Naive thymus-derived CD8-positive, alpha-beta T cell (primary cell): ENCODE data around the gene GNG12. TPM values are rescaled to one million over a fixed set of nuclear protein-coding genes. Genes with fewer than 3 reads are reported as not detected.
A peak's percentile ranks its signal among the peaks of the same experiment; 100 is the strongest.

ENCODE experiments used
- ATAC-seq, 2 donors: fragments of 150-1000 bp; cut with Tn5 transposase in 1 of 2; sonication (Bioruptor Pico), chemical (Tn5 transposase) in 1 of 2; 1 replicate in 1 of 2; 2 replicates in 1 of 2; pipeline ENCODE4 v1.10.0; 2021; ENCODE audit warnings: mild to moderate bottlenecking in 2 of 2, moderate library complexity in 2 of 2
- POLR2A ChIA-PET: fragments of 350-600 bp; sonication (Branson Sonifier 250); formaldehyde crosslinking; loops from one replicate; lab custom pipeline; 2021; ENCODE audit warnings: antibody characterized with exemption; lab: Charles Lee
- DNase-seq, 10 donors: peaks; one replicate each; pipeline versions ENCODE4 v3.0.0 to v3.0.0-alpha.2; 2020 to 2022
- H3K27ac Mint-ChIP-seq, 10 donors: one replicate each; pipeline ENCODE4 v1.8.0; 2020 to 2022; ENCODE audit warnings: mild to moderate bottlenecking in 10 of 10, mixed read lengths in 10 of 10, moderate library complexity in 4 of 10, inconsistent platforms in 1 of 10
- H3K27me3 Mint-ChIP-seq, 5 donors: one replicate each; pipeline ENCODE4 v1.8.0; 2021 to 2022; ENCODE audit warnings: mixed read lengths in 5 of 5
- H3K36me3 Mint-ChIP-seq, 3 donors: one replicate each; pipeline ENCODE4 v1.8.0; 2020 to 2022; ENCODE audit warnings: mixed read lengths in 3 of 3, mild to moderate bottlenecking in 2 of 3, inconsistent platforms in 1 of 3
- H3K4me1 Mint-ChIP-seq, 4 donors: one replicate each; pipeline ENCODE4 v1.8.0; 2021 to 2022; ENCODE audit warnings: mixed read lengths in 4 of 4
- H3K4me3 Mint-ChIP-seq, 10 donors: one replicate each; pipeline ENCODE4 v1.8.0; 2020 to 2022; ENCODE audit warnings: mild to moderate bottlenecking in 10 of 10, mixed read lengths in 10 of 10, moderate library complexity in 6 of 10, inconsistent platforms in 1 of 10
- H3K9me3 Mint-ChIP-seq, 9 donors: one replicate each; pipeline ENCODE4 v1.8.0; 2020 to 2022; ENCODE audit warnings: mixed read lengths in 9 of 9, mild to moderate bottlenecking in 3 of 9, inconsistent platforms in 1 of 9, moderate library complexity in 1 of 9
- polyA plus RNA-seq, 3 donors: library from polyadenylated mRNA; unstranded; fragments of 300-500 nt; fragmentation: Illumina TruSeq; gene quantifications; one replicate each; pipeline ENCODE4 v1.2.3, GENCODE V29; 2021
- total RNA-seq, 8 experiments: library from RNA in 2 of 8; stranded (reverse) in 2 of 8; gene quantifications; one replicate each; pipeline ENCODE4 v1.2.3 and lab custom pipeline; 2021 to 2026

Gene GNG12
- total and polyA plus RNA-seq, 5 experiments from 2014 or later, result not detected

DNA sequence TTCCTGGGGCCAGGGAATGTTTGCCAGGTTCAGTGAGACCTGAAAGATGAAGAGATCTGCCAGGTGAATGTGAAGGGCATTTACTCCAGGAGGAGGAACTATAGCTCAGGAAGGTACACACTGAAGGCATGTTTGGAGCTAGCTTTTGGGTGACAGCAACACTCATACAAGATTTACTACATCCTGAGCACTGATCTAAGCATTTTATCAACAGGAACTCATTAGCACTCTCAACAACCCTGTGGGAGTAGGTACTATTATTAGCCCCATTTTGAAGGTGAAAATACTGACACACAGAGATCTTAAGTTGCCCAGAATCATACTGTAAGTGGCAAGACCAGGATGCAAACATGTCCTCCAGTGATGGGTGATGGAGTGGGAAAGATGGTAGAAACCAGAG lies 141.6 kb downstream of the GNG12 start:
- no peaks in the 10 kb centered on the region for H3K9me3 Mint-ChIP-seq
- POLR2A ChIA-PET, result no interaction called here
- no peak for DNase-seq
- no peak for ATAC-seq
- H3K4me1 Mint-ChIP-seq, result peaks cover 2 to 8% (median 5%) of the 10 kb centered on the region in 4 donors
- H3K4me3 Mint-ChIP-seq, result no peak overlapping the region
- no peaks in the 10 kb centered on the region for H3K27me3 Mint-ChIP-seq
- peaks cover 0 to 5% (median 0%) of the 10 kb centered on the region in 3 donors for H3K36me3 Mint-ChIP-seq
- no peak overlapping the region for H3K27ac Mint-ChIP-seq

GRCh38 chr1:67690411-67690810 lies 142.9 kb downstream of the GNG12 start:
- Mint-ChIP-seq H3K9me3 (no peaks in the 10 kb centered on the region), H3K27me3 (no peaks in the 10 kb centered on the region), H3K27ac (no peak overlapping the region), H3K36me3 (peaks cover 0 to 5% (median 0%) of the 10 kb centered on the region in 3 donors), H3K4me3 (no peak overlapping the region), H3K4me1 (peaks cover 6 to 12% (median 10%) of the 10 kb centered on the region in 4 donors)
- ATAC-seq, result no peak
- DNase-seq, result no peak
- POLR2A ChIA-PET, result no interaction called here

DNA sequence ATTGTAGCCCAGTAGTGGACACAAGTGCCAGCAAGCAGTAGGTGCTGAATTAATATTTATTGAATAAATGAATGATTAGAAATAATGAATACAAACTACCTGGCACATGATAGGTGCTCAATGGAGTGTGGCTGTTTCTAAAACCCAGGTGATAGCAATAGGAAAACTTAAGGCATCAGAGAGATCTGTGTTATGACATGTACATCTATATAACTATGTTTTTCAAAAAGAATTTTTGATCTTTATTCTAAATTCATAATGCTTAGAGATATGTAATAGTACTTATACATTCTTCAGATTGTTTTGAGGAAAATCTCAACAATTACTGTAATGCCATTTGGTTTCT lies 143.3 kb downstream of the GNG12 start:
- ATAC-seq (no peak), DNase-seq (no peak)
- POLR2A ChIA-PET, result no interaction called here
- Mint-ChIP-seq H3K27ac (no peak overlapping the region), H3K4me3 (no peak overlapping the region), H3K36me3 (peaks cover 0 to 5% (median 0%) of the 10 kb centered on the region in 3 donors), H3K9me3 (no peaks in the 10 kb centered on the region), H3K27me3 (no peaks in the 10 kb centered on the region), H3K4me1 (peaks cover 7 to 15% (median 11%) of the 10 kb centered on the region in 4 donors)

- peaks cover 8 to 21% (median 17%) of the 10 kb centered on the region in 4 donors for H3K4me1 Mint-ChIP-seq
- no peaks in the 10 kb centered on the region for H3K9me3 Mint-ChIP-seq
- no peak overlapping the region for H3K4me3 Mint-ChIP-seq
- peaks cover 0 to 5% (median 0%) of the 10 kb centered on the region in 3 donors for H3K36me3 Mint-ChIP-seq
- no peak overlapping the region for H3K27ac Mint-ChIP-seq
- ATAC-seq (no peak), DNase-seq (no peak)
- POLR2A ChIA-PET, result no interaction called here
- H3K27me3 Mint-ChIP-seq, result no peaks in the 10 kb centered on the region
These were observed 143.8 kb downstream of the GNG12 start for GRCh38 chr1:67689267-67690017.

- peak overlapping the region in 3 of 10 donors; percentile 36 to 49 (median 41) for H3K27ac Mint-ChIP-seq
- peaks cover 11 to 29% (median 24%) of the 10 kb centered on the region in 4 donors for H3K4me1 Mint-ChIP-seq
- H3K9me3 Mint-ChIP-seq, result no peaks in the 10 kb centered on the region
- H3K4me3 Mint-ChIP-seq, result peak overlapping the region in 1 of 10 donors; percentile 29
- DNase-seq (no peak), ATAC-seq (no peak)
- peaks cover 0 to 5% (median 0%) of the 10 kb centered on the region in 3 donors for H3K36me3 Mint-ChIP-seq
- H3K27me3 Mint-ChIP-seq, result no peaks in the 10 kb centered on the region
- POLR2A ChIA-PET, result no interaction called here
These were observed 144.6 kb downstream of the GNG12 start for GRCh38 chr1:67688526-67689219.

GRCh38 chr1:67687649-67688048 lies 145.6 kb downstream of the GNG12 start:
- peaks cover 11 to 32% (median 29%) of the 10 kb centered on the region in 4 donors for H3K4me1 Mint-ChIP-seq
- ATAC-seq (no peak), DNase-seq (no peak)
- no peaks in the 10 kb centered on the region for H3K27me3 Mint-ChIP-seq
- H3K36me3 Mint-ChIP-seq, result peaks cover 0 to 5% (median 0%) of the 10 kb centered on the region in 3 donors
- H3K4me3 Mint-ChIP-seq, result peak overlapping the region in 4 of 10 donors; percentile 5 to 37 (median 18)
- H3K9me3 Mint-ChIP-seq, result no peaks in the 10 kb centered on the region
- POLR2A ChIA-PET, result no interaction called here
- H3K27ac Mint-ChIP-seq, result peak overlapping the region in 2 of 10 donors; percentile 26 to 27

- peaks cover 0 to 5% (median 0%) of the 10 kb centered on the region in 3 donors for H3K36me3 Mint-ChIP-seq
- H3K27ac Mint-ChIP-seq, result peak overlapping the region in 8 of 10 donors; percentile 11 to 94 (median 86)
- DNase-seq, result no peak
- H3K4me3 Mint-ChIP-seq, result peak overlapping the region; percentile 33 to 100 (median 97)
- H3K9me3 Mint-ChIP-seq, result no peaks in the 10 kb centered on the region
- no peaks in the 10 kb centered on the region for H3K27me3 Mint-ChIP-seq
- no peak for ATAC-seq
- POLR2A ChIA-PET, result no interaction called here
- H3K4me1 Mint-ChIP-seq, result peaks cover 11 to 34% (median 29%) of the 10 kb centered on the region in 4 donors
These were observed 146.1 kb downstream of the GNG12 start for GRCh38 chr1:67687198-67687545.

GRCh38 chr1:67686267-67687197 lies 146.7 kb downstream of the GNG12 start:
- H3K4me3 Mint-ChIP-seq, result peak overlapping the region; percentile 93 to 100 (median 98)
- POLR2A ChIA-PET, result interaction anchor here (0.7 to 2.9 kb wide), 5 partner anchors 12 to 762 kb away, joined by 3 to 33 read pairs (median 3); partner anchors contain the start of genes DNAI4 and MIER1
- peak overlapping the region; percentile 82 to 94 (median 86) for H3K27ac Mint-ChIP-seq
- H3K27me3 Mint-ChIP-seq, result no peaks in the 10 kb centered on the region
- peaks cover 0 to 5% (median 0%) of the 10 kb centered on the region in 3 donors for H3K36me3 Mint-ChIP-seq
- peak; percentile 19 to 55 for ATAC-seq
- peak; percentile 18 to 83 (median 72) for DNase-seq
- H3K9me3 Mint-ChIP-seq, result no peaks in the 10 kb centered on the region
- peaks cover 11 to 34% (median 29%) of the 10 kb centered on the region in 4 donors for H3K4me1 Mint-ChIP-seq

DNA sequence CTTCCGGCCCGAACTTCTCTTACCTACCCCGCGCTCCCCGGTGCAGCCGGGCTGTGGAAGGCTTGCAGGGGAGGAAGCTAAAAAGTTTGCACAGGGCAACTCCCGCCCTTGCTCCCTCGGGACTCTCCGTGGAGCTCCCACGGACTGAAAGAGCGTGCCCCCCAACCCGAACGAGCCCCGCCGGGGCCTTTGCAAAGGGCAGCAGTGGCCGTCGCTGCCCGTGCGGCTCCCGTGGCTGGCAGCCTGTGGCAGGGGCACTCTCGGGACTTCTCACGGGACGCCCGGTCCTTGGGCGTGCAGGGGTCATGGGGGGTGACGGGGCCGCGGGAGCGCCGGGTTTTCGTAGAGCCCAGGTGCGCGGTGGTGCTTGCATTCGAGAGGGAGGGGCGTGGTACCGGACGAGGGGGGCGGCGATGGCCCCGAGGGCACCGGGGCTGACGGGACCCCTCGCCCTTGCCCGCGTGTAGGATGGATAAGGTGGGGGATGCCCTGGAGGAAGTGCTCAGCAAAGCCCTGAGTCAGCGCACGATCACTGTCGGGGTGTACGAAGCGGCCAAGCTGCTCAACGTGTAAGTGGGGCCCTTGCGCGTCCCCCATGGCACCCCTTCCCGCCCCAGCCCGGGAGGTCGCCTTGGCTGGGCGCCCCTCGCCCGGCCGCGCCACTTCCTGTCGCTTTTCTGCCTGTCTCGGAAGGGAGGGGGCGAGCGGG lies 147.6 kb downstream of the GNG12 start:
- peak; percentile 20 to 31 for ATAC-seq
- POLR2A ChIA-PET, result interaction anchor here (0.5 to 2.9 kb wide), 14 partner anchors 9 to 761 kb away, joined by 3 to 33 read pairs (median 4); partner anchors contain the start of genes DNAI4, MIER1 and SERBP1
- peaks cover 0 to 5% (median 0%) of the 10 kb centered on the region in 3 donors for H3K36me3 Mint-ChIP-seq
- H3K27ac Mint-ChIP-seq, result peak overlapping the region; percentile 48 to 97 (median 94)
- H3K27me3 Mint-ChIP-seq, result no peaks in the 10 kb centered on the region
- peak; percentile 22 to 76 (median 57) for DNase-seq
- H3K4me1 Mint-ChIP-seq, result peaks cover 11 to 34% (median 29%) of the 10 kb centered on the region in 4 donors
- H3K4me3 Mint-ChIP-seq, result peak overlapping the region; percentile 93 to 100 (median 98)
- H3K9me3 Mint-ChIP-seq, result no peaks in the 10 kb centered on the region

GRCh38 chr1:67685067-67685557 lies 148.2 kb downstream of the GNG12 start, which contains the start of gene GADD45A:
TSS of gene GADD45A (plus strand) at chr1:67685201. CDS start at chr1:67685495, 294 bp downstream.
- Mint-ChIP-seq H3K27me3 (no peaks in the 10 kb centered on the region), H3K4me1 (peaks cover 11 to 34% (median 29%) of the 10 kb centered on the region in 4 donors), H3K36me3 (peaks cover 0 to 5% (median 0%) of the 10 kb centered on the region in 3 donors), H3K27ac (peak within 1 kb of the TSS; percentile 91 to 97 (median 94)), H3K9me3 (no peaks in the 10 kb centered on the region), H3K4me3 (peak within 1 kb of the TSS; percentile 93 to 100 (median 98))
- DNase-seq (peak; percentile 79 to 97 (median 94)), ATAC-seq (peak; percentile 87 to 89)
- POLR2A ChIA-PET, result interaction anchor here (0.5 to 2.9 kb wide), 15 partner anchors 9 to 760 kb away, joined by 3 to 33 read pairs (median 4); partner anchors contain the start of genes DNAI4, MIER1 and SERBP1

- DNase-seq (no peak), ATAC-seq (no peak)
- Mint-ChIP-seq H3K27ac (peak overlapping the region; percentile 91 to 97 (median 94)), H3K4me3 (peak overlapping the region; percentile 93 to 100 (median 98)), H3K36me3 (peaks cover 0 to 5% (median 0%) of the 10 kb centered on the region in 3 donors), H3K27me3 (no peaks in the 10 kb centered on the region), H3K9me3 (no peaks in the 10 kb centered on the region), H3K4me1 (peaks cover 11 to 34% (median 29%) of the 10 kb centered on the region in 4 donors)
- POLR2A ChIA-PET, result interaction anchor here (0.5 to 2.9 kb wide), 14 partner anchors 8 to 755 kb away, joined by 3 to 33 read pairs (median 4); partner anchors contain the start of gene SERBP1
These were observed 148.7 kb downstream of the GNG12 start for GRCh38 chr1:67684526-67685066.
